H9 (cell line): ENCODE data around the gene CEP162. TPM values are rescaled to one million over a fixed set of nuclear protein-coding genes. Genes with fewer than 3 reads are reported as not detected.

ENCODE experiments used
- DNase-seq: peaks from one replicate; pipeline ENCODE4 v3.0.0-alpha.2; 2017
- H2AFZ ChIP-seq: one replicate; pipeline ENCODE4 v1.6.1; 2013; ENCODE audit warnings: mild to moderate bottlenecking, low read length, control low read depth, moderate library complexity
- H2AK5ac ChIP-seq: 2 replicates; pipeline ENCODE4 v1.6.1; 2013; ENCODE audit warnings: low read length, control low read depth, mixed read lengths; ENCODE audit not compliant: insufficient read length
- H2BK120ac ChIP-seq: one replicate; pipeline ENCODE4 v1.6.1; 2013; ENCODE audit warnings: low read depth, mild to moderate bottlenecking, low read length, control low read depth, inconsistent platforms; ENCODE audit not compliant: poor library complexity, severe bottlenecking
- H2BK12ac ChIP-seq: 2 replicates; pipeline ENCODE4 v1.6.1; 2013; ENCODE audit warnings: low read length, control low read depth, mixed read lengths, low read depth; ENCODE audit not compliant: insufficient read length
- H2BK15ac ChIP-seq: 2 replicates; pipeline ENCODE4 v1.6.1; 2013; ENCODE audit warnings: low read depth, low read length, control low read depth
- H2BK20ac ChIP-seq: one replicate; pipeline ENCODE4 v1.6.1; 2013; ENCODE audit warnings: low read depth, mild to moderate bottlenecking, low read length, control low read depth, inconsistent platforms; ENCODE audit not compliant: poor library complexity, severe bottlenecking
- H2BK5ac ChIP-seq: 2 replicates; pipeline ENCODE4 v1.6.1; 2013; ENCODE audit warnings: low read length, control low read depth, mixed read lengths; ENCODE audit not compliant: insufficient read length
- H3K14ac ChIP-seq: 2 replicates; pipeline ENCODE4 v1.6.1; 2013; ENCODE audit warnings: low read length, control low read depth; ENCODE audit not compliant: insufficient read depth
- H3K18ac ChIP-seq: 2 replicates; pipeline ENCODE4 v1.6.1; 2013; ENCODE audit warnings: low read depth, mild to moderate bottlenecking, mixed read lengths, low read length, control low read depth; ENCODE audit not compliant: insufficient read length
- H3K23ac ChIP-seq: 2 replicates; pipeline ENCODE4 v1.6.1; 2013; ENCODE audit warnings: low read length, control low read depth, mixed read lengths, low read depth; ENCODE audit not compliant: insufficient read length
- H3K23me2 ChIP-seq: 2 replicates; pipeline ENCODE4 v1.6.1; 2013; ENCODE audit warnings: low read depth, mild to moderate bottlenecking, mixed read lengths, low read length, control low read depth; ENCODE audit not compliant: insufficient read length, poor library complexity, severe bottlenecking
- H3K27ac ChIP-seq: 2 replicates; pipeline ENCODE4 v1.5.1; 2013; ENCODE audit warnings: low read length, control low read depth, mixed read lengths, low read depth; ENCODE audit not compliant: insufficient read length
- H3K27me3 ChIP-seq: 2 replicates; pipeline ENCODE4 v1.6.1; 2013; ENCODE audit warnings: low read length, control low read depth, inconsistent platforms; ENCODE audit not compliant: insufficient read depth
- H3K4ac ChIP-seq: 2 replicates; pipeline ENCODE4 v1.6.1; 2013; ENCODE audit warnings: low read depth, mild to moderate bottlenecking, control low read depth, inconsistent platforms, low read length, moderate library complexity
- H3K4me1 ChIP-seq: 2 replicates; pipeline ENCODE4 v1.6.1; 2013; ENCODE audit warnings: low read length, control low read depth, inconsistent platforms; ENCODE audit not compliant: insufficient read depth
- H3K4me2 ChIP-seq: 2 replicates; pipeline ENCODE4 v1.6.1; 2013; ENCODE audit warnings: low read length, control low read depth, mixed read lengths; ENCODE audit not compliant: insufficient read length, insufficient read depth
- H3K56ac ChIP-seq: 2 replicates; pipeline ENCODE4 v1.6.1; 2013; ENCODE audit warnings: low read depth, mild to moderate bottlenecking, mixed read lengths, low read length, control low read depth; ENCODE audit not compliant: insufficient read length
- H3K79me1 ChIP-seq: 2 replicates; pipeline ENCODE4 v1.6.1; 2013; ENCODE audit warnings: low read depth, mild to moderate bottlenecking, moderate library complexity, low read length, control low read depth, inconsistent platforms; ENCODE audit not compliant: insufficient read depth, poor library complexity, severe bottlenecking
- H3K79me2 ChIP-seq: 2 replicates; pipeline ENCODE4 v1.6.1; 2013; ENCODE audit warnings: low read length, control low read depth, inconsistent platforms; ENCODE audit not compliant: insufficient read depth
- H3K9ac ChIP-seq: 2 replicates; pipeline ENCODE4 v1.6.1; 2013; ENCODE audit warnings: low read length, control low read depth, mixed read lengths; ENCODE audit not compliant: insufficient read length; ENCODE audit errors: extremely low read depth
- H3K9me3 ChIP-seq: one replicate; pipeline ENCODE4 v1.6.1; 2013; ENCODE audit warnings: low read depth, low read length, inconsistent platforms; ENCODE audit not compliant: control insufficient read depth
- H3T11ph ChIP-seq: one replicate; pipeline ENCODE4 v1.6.1; 2013; ENCODE audit warnings: mild to moderate bottlenecking, low read length, control low read depth, inconsistent platforms
- H4K20me1 ChIP-seq: one replicate; pipeline ENCODE4 v1.6.1; 2013; ENCODE audit not compliant: control insufficient read depth, insufficient read length, insufficient read depth
- H4K5ac ChIP-seq: 2 replicates; pipeline ENCODE4 v1.6.1; 2013; ENCODE audit warnings: low read depth, mild to moderate bottlenecking, mixed read lengths, low read length, control low read depth; ENCODE audit not compliant: insufficient read length
- H4K8ac ChIP-seq: replicated peaks from 2 replicates; pipeline ENCODE4 v1.6.1; 2013; ENCODE audit warnings: low read length, control low read depth, mixed read lengths, low read depth; ENCODE audit not compliant: insufficient read length
- H4K91ac ChIP-seq: 2 replicates; pipeline ENCODE4 v1.6.1; 2013; ENCODE audit warnings: low read depth, mild to moderate bottlenecking, moderate library complexity, mixed read lengths, low read length, control low read depth; ENCODE audit not compliant: insufficient read length
- H3K27ac Mint-ChIP-seq, 3 experiments: 2 replicates in 2 of 3; 3 replicates in 1 of 3; pipeline ENCODE4 v1.8.0; 2020 to 2021; ENCODE audit warnings: mixed read lengths in 3 of 3, mild to moderate bottlenecking in 1 of 3, moderate library complexity in 1 of 3
- H3K27me3 Mint-ChIP-seq: 2 replicates; pipeline ENCODE4 v1.8.0; 2021; ENCODE audit warnings: low read depth, mild to moderate bottlenecking, moderate library complexity, mixed read lengths
- H3K36me3 Mint-ChIP-seq, 3 experiments: 2 replicates in 2 of 3; 3 replicates in 1 of 3; pipeline ENCODE4 v1.8.0; 2020 to 2021; ENCODE audit warnings: low read depth in 3 of 3, mixed read lengths in 3 of 3; ENCODE audit not compliant: insufficient read depth in 1 of 3
- H3K4me1 Mint-ChIP-seq, 2 experiments: 2 replicates each; pipeline ENCODE4 v1.8.0; 2020; ENCODE audit warnings: mixed read lengths in 2 of 2
- H3K4me3 Mint-ChIP-seq, 2 experiments: 2 replicates in 1 of 2; 3 replicates in 1 of 2; pipeline ENCODE4 v1.8.0; 2020 to 2021; ENCODE audit warnings: mild to moderate bottlenecking in 2 of 2, mixed read lengths in 2 of 2, moderate library complexity in 1 of 2
- H3K9me3 Mint-ChIP-seq, 2 experiments: 2 replicates in 1 of 2; 3 replicates in 1 of 2; pipeline ENCODE4 v1.8.0; 2020; ENCODE audit warnings: mild to moderate bottlenecking in 2 of 2, mixed read lengths in 2 of 2, moderate library complexity in 1 of 2
- CTCF ChIP-seq: fragments of 200-600 bp; sonication (generic); conservative IDR thresholded peaks from 3 replicates; pipeline ENCODE4 v1.8.0; 2021; ENCODE audit warnings: antibody characterized with exemption, mild to moderate bottlenecking
- total RNA-seq: library from RNA; stranded (reverse); gene quantifications from 2 replicates; pipeline ENCODE4 v1.2.1, GENCODE V29; 2021

CEP162 gene
- total RNA-seq, 1 experiment from 2014 or later = 11.5 TPM

GRCh38 chr6:84271061-84271716 lies 43.7 kb upstream of the CEP162 start:
- Histone ChIP-seq H2BK12ac (no peak overlapping the region), H3K79me2 (no peaks in the 10 kb centered on the region), H3T11ph (no peak overlapping the region), H2BK20ac (no peak overlapping the region), H4K5ac (no peak overlapping the region), H3K79me1 (no peaks in the 10 kb centered on the region), H3K4ac (no peak overlapping the region), H3K4me1 (no peaks in the 10 kb centered on the region), H2AK5ac (no peak overlapping the region), H2BK5ac (no peak overlapping the region), H2AFZ (no peak overlapping the region), H3K27ac (no peak overlapping the region), H3K27me3 (no peaks in the 10 kb centered on the region), H4K8ac (no peak overlapping the region), H3K9ac (no peak overlapping the region), H3K56ac (no peak overlapping the region), H3K4me2 (no peak overlapping the region), H3K14ac (no peak overlapping the region), H3K18ac (no peak overlapping the region), H2BK15ac (no peak overlapping the region), H4K91ac (no peak overlapping the region), H4K20me1 (no peaks in the 10 kb centered on the region), H3K23me2 (no peaks in the 10 kb centered on the region), H3K9me3 (no peaks in the 10 kb centered on the region), H2BK120ac (no peak overlapping the region), H3K23ac (no peak overlapping the region)
- H3K36me3 Mint-ChIP-seq = no peaks in the 10 kb centered on the region; a peak in 1 of 7 replicates
- no peak overlapping the region for H3K4me3 Mint-ChIP-seq
- H3K27ac Mint-ChIP-seq = no peak overlapping the region
- no peaks in the 10 kb centered on the region; the same call in 1 of the 2 replicates for H3K27me3 Mint-ChIP-seq
- no peaks in the 10 kb centered on the region; a peak in 1 of 5 replicates for H3K9me3 Mint-ChIP-seq
- no peak for DNase-seq
- TF ChIP-seq CTCF = no peak
- no peaks in the 10 kb centered on the region for H3K4me1 Mint-ChIP-seq
